GM12878 (cell line): Measurements from ENCODE around the gene ASTN1. TPM values are rescaled to one million over a fixed set of nuclear protein-coding genes. Genes with fewer than 3 reads are reported as not detected.

Source experiments
- ATAC-seq: fragments of 200-7000 bp; cut with Tn5 transposase; 3 replicates; pipeline ENCODE4 v1.9.1; 2020; ENCODE audit warnings: mild to moderate bottlenecking, moderate library complexity
- BruUV-seq: library from RNA; stranded (reverse); fragments of 400-500 nt; replicated peaks from 2 replicates; lab custom pipeline; 2021; lab: Mats Ljungman, UMichigan
- CTCF ChIA-PET: fragments of 300-600 bp; sonication (Branson Sonifier 250); formaldehyde crosslinking; extraction: SDS; loops from one replicate; lab custom pipeline; 2021; ENCODE audit warnings: inconsistent platforms; lab: Yijun Ruan, JAX
- POLR2A ChIA-PET: fragments of 350-600 bp; formaldehyde crosslinking; extraction: SDS; loops from one replicate; lab custom pipeline; 2021; ENCODE audit warnings: inconsistent platforms; lab: Charles Lee
- RAD21 ChIA-PET: fragments of 300-600 bp; sonication (Branson Sonifier 250); formaldehyde crosslinking; loops from one replicate; lab custom pipeline; 2023; ENCODE audit warnings: antibody characterized with exemption; ENCODE audit not compliant: unreplicated experiment; lab: Charles Lee
- SMC1A ChIA-PET: fragments of 300-600 bp; sonication (Branson Sonifier 250); formaldehyde crosslinking; loops from one replicate; lab custom pipeline; 2023; ENCODE audit not compliant: unreplicated experiment, uncharacterized antibody; lab: Charles Lee
- DNase-seq: peaks from one replicate; pipeline ENCODE4 v3.0.0-alpha.2; 2011; ENCODE audit warnings: low read depth, low spot score
- FAIRE-seq: peaks from 3 replicates; lab custom pipeline; 2011; peaks lifted over from hg19 to GRCh38; lab: Jason Lieb, UNC
- H2AFZ ChIP-seq: 2 replicates; pipeline ENCODE4 v1.6.0; 2011; ENCODE audit warnings: low read depth, low read length, control low read depth; ENCODE audit not compliant: control insufficient read depth
- H3K27ac ChIP-seq: 2 replicates; pipeline ENCODE4 v1.5.1; 2011; ENCODE audit warnings: control low read depth; ENCODE audit not compliant: control insufficient read depth, insufficient read depth
- H3K27me3 ChIP-seq, 2 experiments: replicated peaks in 1 of 2; 2 replicates each; pipeline versions ENCODE4 v1.6.0 to v1.6.1; 2011; ENCODE audit warnings: low read length in 1 of 2; ENCODE audit not compliant: control insufficient read depth in 2 of 2, insufficient read depth in 2 of 2
- H3K36me3 ChIP-seq, 2 experiments: 2 replicates each; pipeline ENCODE4 v1.5.1; 2011; ENCODE audit warnings: low read length in 1 of 2; ENCODE audit not compliant: control insufficient read depth in 2 of 2, insufficient read depth in 2 of 2
- H3K4me1 ChIP-seq: 2 replicates; pipeline ENCODE4 v1.6.1; 2011; ENCODE audit warnings: mild to moderate bottlenecking, low read length, moderate library complexity, mixed read lengths; ENCODE audit not compliant: control insufficient read depth, insufficient read depth
- H3K4me2 ChIP-seq: 2 replicates; pipeline ENCODE4 v1.6.0; 2011; ENCODE audit warnings: control low read depth; ENCODE audit not compliant: control insufficient read depth, insufficient read depth
- H3K4me3 ChIP-seq: fragments of 200-600 bp; sonication (generic); 2 replicates; pipeline ENCODE4 v1.5.1; 2016
- H3K79me2 ChIP-seq: 2 replicates; pipeline ENCODE4 v1.6.0; 2011; ENCODE audit warnings: low read length; ENCODE audit not compliant: control insufficient read depth, insufficient read depth
- H3K9ac ChIP-seq: 2 replicates; pipeline ENCODE4 v1.8.0; 2011; ENCODE audit warnings: low read length, control low read depth, mixed read lengths; ENCODE audit not compliant: control insufficient read depth, insufficient read depth
- H3K9me3 ChIP-seq: replicated peaks from 3 replicates; pipeline ENCODE4 v1.5.1; 2011; ENCODE audit warnings: mild to moderate bottlenecking, low read length; ENCODE audit not compliant: control insufficient read depth, insufficient read depth
- H4K20me1 ChIP-seq: 2 replicates; pipeline ENCODE4 v1.6.0; 2011; ENCODE audit not compliant: control insufficient read depth, insufficient read depth
- CHD4 ChIP-seq: fragments of 200-600 bp; sonication (generic); IDR thresholded peaks from 2 replicates; pipeline ENCODE4 v1.6.1; 2016; ENCODE audit warnings: mild to moderate bottlenecking
- IRF4 ChIP-seq: IDR thresholded peaks from 2 replicates; pipeline ENCODE4 v1.6.1; 2011; ENCODE audit warnings: low read depth, low read length
- KAT2A ChIP-seq: conservative IDR thresholded peaks from 2 replicates; pipeline ENCODE4 v1.6.1; 2011; ENCODE audit warnings: low read depth, low read length; ENCODE audit not compliant: control insufficient read depth
- KLF5 ChIP-seq: fragments of 450-650 bp; IDR thresholded peaks from 2 replicates; pipeline ENCODE4 v1.6.1; 2014; ENCODE audit warnings: mild to moderate bottlenecking; ENCODE audit not compliant: partially characterized antibody
- NFXL1 ChIP-seq: fragments of 450-650 bp; IDR thresholded peaks from 2 replicates; pipeline ENCODE4 v1.6.1; 2017; ENCODE audit warnings: antibody characterized with exemption, mild to moderate bottlenecking, borderline replicate concordance
- POLR2AphosphoS5 ChIP-seq: IDR thresholded peaks from 2 replicates; pipeline ENCODE4 v1.6.1; 2011; ENCODE audit warnings: mild to moderate bottlenecking, low read length, inconsistent platforms
- RCOR1 ChIP-seq: conservative IDR thresholded peaks from 2 replicates; pipeline ENCODE4 v1.6.1; 2012; ENCODE audit warnings: low read depth, low read length, improper control_type of control experiment
- RFX5 ChIP-seq: IDR thresholded peaks from 2 replicates; pipeline ENCODE4 v1.6.1; 2011; ENCODE audit warnings: low read depth, low read length, improper control_type of control experiment
- TAF1 ChIP-seq: IDR thresholded peaks from 2 replicates; pipeline ENCODE4 v1.6.1; 2011; ENCODE audit warnings: mild to moderate bottlenecking, low read depth, low read length, borderline replicate concordance
- ZNF24 ChIP-seq: fragments of 450-650 bp; IDR thresholded peaks from 2 replicates; pipeline ENCODE4 v1.6.1; 2017; ENCODE audit warnings: antibody characterized with exemption, mild to moderate bottlenecking
- ZSCAN29 ChIP-seq: fragments of 450-650 bp; IDR thresholded peaks from 2 replicates; pipeline ENCODE4 v1.6.1; 2017; ENCODE audit warnings: mild to moderate bottlenecking, moderate library complexity
- WGBS: methylation state at CpG from one replicate; pipeline ENCODE4 v1.1.6; 2016; ENCODE audit warnings: low lambda C conversion rate; ENCODE audit not compliant: insufficient replicate concordance, insufficient coverage; ENCODE audit errors: missing lambda C conversion rate; 5-methylcytosine and 5-hydroxymethylcytosine counted together
- in situ Hi-C: fragments of 300-500 bp; cut with MboI; formaldehyde crosslinking; loops from 9 replicates; pipeline ENCODE4 v1.14.3; 2018; ENCODE audit warnings: mixed read lengths
- intact Hi-C: fragments of 100-400 bp; cut with micrococcal nuclease; formaldehyde crosslinking; loops from one replicate; pipeline ENCODE4 v1.14.2; 2022; ENCODE audit not compliant: unreplicated experiment
- polyA plus RNA-seq, 11 experiments: library from polyadenylated mRNA; depleted of rRNA in 4 of 11; unstranded in 6 of 11; stranded (reverse) in 5 of 11; fragments of >200 nt; fragmentation: Nextera tagmentation in 4 of 11; fragmentation: Illumina TruSeq in 1 of 11; extraction: Ambion mirVana in 4 of 11; extraction: Trizol in 1 of 11; gene quantifications; 1 replicate in 1 of 11; 2 replicates in 10 of 11; pipeline versions ENCODE4 v1.2.1 to v1.2.3, GENCODE V29; 2011 to 2016; ENCODE audit warnings: inconsistent platforms in 2 of 11, missing spikeins in 2 of 11, low read depth in 1 of 11
- total RNA-seq, 4 experiments: library from RNA; depleted of rRNA in 3 of 4; stranded (reverse); fragments of >200 nt in 3 of 4; fragmentation: Illumina TruSeq in 1 of 4; extraction: Trizol in 1 of 4; gene quantifications; 2 replicates each; pipeline versions ENCODE4 v1.2.1 to v1.2.3, GENCODE V29; 2013 to 2021
- TF ChIP-seq, protein P1 (sequence below), 3 experiments: IDR thresholded peaks in 2 of 3; conservative IDR thresholded peaks in 1 of 3; 2 replicates each; pipeline ENCODE4 v1.5.1; 2011; ENCODE audit warnings: low read depth in 3 of 3, low read length in 3 of 3, mild to moderate bottlenecking in 3 of 3, control low read depth in 2 of 3, moderate library complexity in 2 of 3, inconsistent platforms in 1 of 3, mixed read lengths in 1 of 3; ENCODE audit not compliant: control insufficient read depth in 2 of 3, insufficient read depth in 1 of 3; ENCODE audit errors: extremely low read depth in 1 of 3
- TF ChIP-seq, protein P2 (sequence below): IDR thresholded peaks from 2 replicates; pipeline ENCODE4 v1.6.1; 2012; ENCODE audit warnings: mild to moderate bottlenecking, low read depth, low read length
- TF ChIP-seq, protein P3 (sequence below): fragments of 450-650 bp; IDR thresholded peaks from 2 replicates; pipeline ENCODE4 v1.6.1; 2018; ENCODE audit warnings: mild to moderate bottlenecking, low read depth, moderate library complexity; ENCODE audit not compliant: partially characterized antibody
- TF ChIP-seq, protein P4 (sequence below): fragments of 450-650 bp; IDR thresholded peaks from 2 replicates; pipeline ENCODE4 v1.6.1; 2017; ENCODE audit warnings: borderline replicate concordance

The ASTN1 gene
- total and polyA plus RNA-seq, 10 of the 15 experiments (the other 5 are each of a cell fraction or from before 2014, with no cell fraction given): 0.04 TPM; not detected in 9

DNA sequence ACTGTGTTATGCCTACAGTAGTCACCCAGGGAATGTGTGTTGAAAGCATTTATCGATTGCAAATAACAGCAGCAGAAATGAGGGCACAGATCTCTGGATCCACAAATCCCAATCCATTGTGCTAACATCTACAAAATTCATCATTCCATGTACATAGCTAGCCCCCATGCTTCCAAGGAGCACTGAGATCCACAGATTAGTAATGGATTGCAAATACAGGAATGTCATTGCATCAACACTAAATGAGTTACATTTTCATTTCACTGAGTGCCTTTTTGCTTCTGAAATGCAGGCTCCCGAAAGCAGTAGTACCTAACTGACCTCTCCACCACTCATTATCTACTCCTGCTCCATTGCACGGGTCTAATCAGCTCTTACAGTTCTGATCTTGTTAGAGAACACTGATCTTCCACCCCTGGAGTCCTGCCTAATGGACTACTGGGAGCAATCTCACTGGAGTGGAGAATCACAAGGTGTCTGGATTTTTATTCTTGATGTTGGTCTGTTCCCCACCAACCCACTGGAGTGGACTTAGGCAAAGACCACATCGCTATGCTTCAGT, 30.5 kb downstream of the ASTN1 start:
- no peaks in the 10 kb centered on the region for H3K79me2 ChIP-seq
- no peaks in the 10 kb centered on the region for H3K9me3 ChIP-seq
- ChIA-PET CTCF (no interaction called here), RAD21 (no interaction called here), POLR2A (no interaction called here), SMC1A (no interaction called here)
- DNase-seq (no peak), FAIRE-seq (no peak), ATAC-seq (no peak)
- no peaks in the 10 kb centered on the region for H3K36me3 ChIP-seq
- H3K4me2 ChIP-seq: no peak overlapping the region
- no TSS peak for BruUV-seq
- no peaks in the 10 kb centered on the region for H3K27me3 ChIP-seq
- no peaks in the 10 kb centered on the region for H3K4me1 ChIP-seq
- H3K4me3 ChIP-seq: no peak overlapping the region
- intact Hi-C loops: no loop called here
- no peak overlapping the region for H3K27ac ChIP-seq
- no peak overlapping the region for H3K9ac ChIP-seq
- WGBS: 9% methylated on average over 4 of the region's 4 CpGs
- H4K20me1 ChIP-seq: no peaks in the 10 kb centered on the region
- no peak overlapping the region for H2AFZ ChIP-seq
- in situ Hi-C loops: no loop called here
- no peak for TF ChIP-seq RFX5
- no peak for TF ChIP-seq TAF1
- TF ChIP-seq CHD4: no peak
- TF ChIP-seq, protein P1, sequence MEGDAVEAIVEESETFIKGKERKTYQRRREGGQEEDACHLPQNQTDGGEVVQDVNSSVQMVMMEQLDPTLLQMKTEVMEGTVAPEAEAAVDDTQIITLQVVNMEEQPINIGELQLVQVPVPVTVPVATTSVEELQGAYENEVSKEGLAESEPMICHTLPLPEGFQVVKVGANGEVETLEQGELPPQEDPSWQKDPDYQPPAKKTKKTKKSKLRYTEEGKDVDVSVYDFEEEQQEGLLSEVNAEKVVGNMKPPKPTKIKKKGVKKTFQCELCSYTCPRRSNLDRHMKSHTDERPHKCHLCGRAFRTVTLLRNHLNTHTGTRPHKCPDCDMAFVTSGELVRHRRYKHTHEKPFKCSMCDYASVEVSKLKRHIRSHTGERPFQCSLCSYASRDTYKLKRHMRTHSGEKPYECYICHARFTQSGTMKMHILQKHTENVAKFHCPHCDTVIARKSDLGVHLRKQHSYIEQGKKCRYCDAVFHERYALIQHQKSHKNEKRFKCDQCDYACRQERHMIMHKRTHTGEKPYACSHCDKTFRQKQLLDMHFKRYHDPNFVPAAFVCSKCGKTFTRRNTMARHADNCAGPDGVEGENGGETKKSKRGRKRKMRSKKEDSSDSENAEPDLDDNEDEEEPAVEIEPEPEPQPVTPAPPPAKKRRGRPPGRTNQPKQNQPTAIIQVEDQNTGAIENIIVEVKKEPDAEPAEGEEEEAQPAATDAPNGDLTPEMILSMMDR (IDR thresholded peaks at IDR 0.05 in 2 of 3, conservative IDR thresholded peaks at IDR 0.05 in 1 of 3; ENCODE audit: control insufficient read depth in 2 of 3, extremely low read depth in 1 of 3, insufficient read depth in 1 of 3, low read depth in 3 of 3, low read length in 3 of 3): no peak
- no peak for TF ChIP-seq KAT2A
- no peak for TF ChIP-seq RCOR1
- TF ChIP-seq, protein P2, sequence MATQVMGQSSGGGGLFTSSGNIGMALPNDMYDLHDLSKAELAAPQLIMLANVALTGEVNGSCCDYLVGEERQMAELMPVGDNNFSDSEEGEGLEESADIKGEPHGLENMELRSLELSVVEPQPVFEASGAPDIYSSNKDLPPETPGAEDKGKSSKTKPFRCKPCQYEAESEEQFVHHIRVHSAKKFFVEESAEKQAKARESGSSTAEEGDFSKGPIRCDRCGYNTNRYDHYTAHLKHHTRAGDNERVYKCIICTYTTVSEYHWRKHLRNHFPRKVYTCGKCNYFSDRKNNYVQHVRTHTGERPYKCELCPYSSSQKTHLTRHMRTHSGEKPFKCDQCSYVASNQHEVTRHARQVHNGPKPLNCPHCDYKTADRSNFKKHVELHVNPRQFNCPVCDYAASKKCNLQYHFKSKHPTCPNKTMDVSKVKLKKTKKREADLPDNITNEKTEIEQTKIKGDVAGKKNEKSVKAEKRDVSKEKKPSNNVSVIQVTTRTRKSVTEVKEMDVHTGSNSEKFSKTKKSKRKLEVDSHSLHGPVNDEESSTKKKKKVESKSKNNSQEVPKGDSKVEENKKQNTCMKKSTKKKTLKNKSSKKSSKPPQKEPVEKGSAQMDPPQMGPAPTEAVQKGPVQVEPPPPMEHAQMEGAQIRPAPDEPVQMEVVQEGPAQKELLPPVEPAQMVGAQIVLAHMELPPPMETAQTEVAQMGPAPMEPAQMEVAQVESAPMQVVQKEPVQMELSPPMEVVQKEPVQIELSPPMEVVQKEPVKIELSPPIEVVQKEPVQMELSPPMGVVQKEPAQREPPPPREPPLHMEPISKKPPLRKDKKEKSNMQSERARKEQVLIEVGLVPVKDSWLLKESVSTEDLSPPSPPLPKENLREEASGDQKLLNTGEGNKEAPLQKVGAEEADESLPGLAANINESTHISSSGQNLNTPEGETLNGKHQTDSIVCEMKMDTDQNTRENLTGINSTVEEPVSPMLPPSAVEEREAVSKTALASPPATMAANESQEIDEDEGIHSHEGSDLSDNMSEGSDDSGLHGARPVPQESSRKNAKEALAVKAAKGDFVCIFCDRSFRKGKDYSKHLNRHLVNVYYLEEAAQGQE: no peak
- no peak for TF ChIP-seq IRF4
- no peak for TF ChIP-seq NFXL1
- no peak for TF ChIP-seq KLF5
- TF ChIP-seq, protein P3, sequence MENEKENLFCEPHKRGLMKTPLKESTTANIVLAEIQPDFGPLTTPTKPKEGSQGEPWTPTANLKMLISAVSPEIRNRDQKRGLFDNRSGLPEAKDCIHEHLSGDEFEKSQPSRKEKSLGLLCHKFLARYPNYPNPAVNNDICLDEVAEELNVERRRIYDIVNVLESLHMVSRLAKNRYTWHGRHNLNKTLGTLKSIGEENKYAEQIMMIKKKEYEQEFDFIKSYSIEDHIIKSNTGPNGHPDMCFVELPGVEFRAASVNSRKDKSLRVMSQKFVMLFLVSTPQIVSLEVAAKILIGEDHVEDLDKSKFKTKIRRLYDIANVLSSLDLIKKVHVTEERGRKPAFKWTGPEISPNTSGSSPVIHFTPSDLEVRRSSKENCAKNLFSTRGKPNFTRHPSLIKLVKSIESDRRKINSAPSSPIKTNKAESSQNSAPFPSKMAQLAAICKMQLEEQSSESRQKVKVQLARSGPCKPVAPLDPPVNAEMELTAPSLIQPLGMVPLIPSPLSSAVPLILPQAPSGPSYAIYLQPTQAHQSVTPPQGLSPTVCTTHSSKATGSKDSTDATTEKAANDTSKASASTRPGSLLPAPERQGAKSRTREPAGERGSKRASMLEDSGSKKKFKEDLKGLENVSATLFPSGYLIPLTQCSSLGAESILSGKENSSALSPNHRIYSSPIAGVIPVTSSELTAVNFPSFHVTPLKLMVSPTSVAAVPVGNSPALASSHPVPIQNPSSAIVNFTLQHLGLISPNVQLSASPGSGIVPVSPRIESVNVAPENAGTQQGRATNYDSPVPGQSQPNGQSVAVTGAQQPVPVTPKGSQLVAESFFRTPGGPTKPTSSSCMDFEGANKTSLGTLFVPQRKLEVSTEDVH: no peak
- no peak for TF ChIP-seq POLR2AphosphoS5
- no peak for TF ChIP-seq ZNF24
- TF ChIP-seq, protein P4, sequence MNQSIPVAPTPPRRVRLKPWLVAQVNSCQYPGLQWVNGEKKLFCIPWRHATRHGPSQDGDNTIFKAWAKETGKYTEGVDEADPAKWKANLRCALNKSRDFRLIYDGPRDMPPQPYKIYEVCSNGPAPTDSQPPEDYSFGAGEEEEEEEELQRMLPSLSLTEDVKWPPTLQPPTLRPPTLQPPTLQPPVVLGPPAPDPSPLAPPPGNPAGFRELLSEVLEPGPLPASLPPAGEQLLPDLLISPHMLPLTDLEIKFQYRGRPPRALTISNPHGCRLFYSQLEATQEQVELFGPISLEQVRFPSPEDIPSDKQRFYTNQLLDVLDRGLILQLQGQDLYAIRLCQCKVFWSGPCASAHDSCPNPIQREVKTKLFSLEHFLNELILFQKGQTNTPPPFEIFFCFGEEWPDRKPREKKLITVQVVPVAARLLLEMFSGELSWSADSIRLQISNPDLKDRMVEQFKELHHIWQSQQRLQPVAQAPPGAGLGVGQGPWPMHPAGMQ: no peak
- TF ChIP-seq ZSCAN29: no peak
